ENCODE data around the gene UNCX. TPM values are rescaled to one million over a fixed set of nuclear protein-coding genes. Genes with fewer than 3 reads are reported as not detected.

UNCX gene
- total RNA-seq, 2 experiments from 2014 or later = not detected

DNA sequence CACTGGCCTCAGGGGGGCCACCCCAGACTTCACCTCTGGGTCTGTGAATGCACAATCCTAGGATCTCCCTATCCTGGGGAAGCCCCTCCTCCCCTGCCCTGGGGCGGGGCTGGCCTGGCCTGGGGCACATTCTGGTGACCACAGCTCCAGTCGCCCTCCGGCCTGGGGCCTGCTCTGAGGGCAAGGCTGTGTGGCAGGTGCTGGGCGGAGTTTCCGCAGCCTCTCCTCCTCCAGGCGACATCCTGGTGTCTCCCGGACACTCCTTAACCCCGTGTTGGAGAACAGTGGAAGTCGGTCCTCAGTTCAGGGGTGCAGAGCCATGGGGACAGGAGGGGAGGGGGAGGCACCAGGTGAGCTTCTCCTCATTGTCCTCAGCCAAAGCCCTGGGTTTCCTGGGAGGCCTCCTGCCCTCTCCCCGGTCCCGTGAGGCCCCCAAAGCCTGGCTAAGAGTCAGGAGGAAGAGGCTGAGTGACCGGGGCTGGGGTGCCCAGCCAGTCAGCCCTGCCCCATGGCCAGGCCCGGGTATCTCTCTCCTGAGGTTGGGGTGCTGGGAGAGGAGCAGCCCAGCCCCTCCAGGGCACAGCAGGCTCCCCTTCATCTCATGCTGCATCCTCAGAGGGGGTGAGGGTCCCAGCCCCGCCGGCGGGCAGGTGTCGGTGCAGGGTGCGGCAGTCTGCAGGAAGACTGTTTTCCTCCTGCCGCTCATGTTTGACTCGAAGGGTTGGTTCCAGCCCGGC is 22.6 kb downstream of the UNCX start:
- Histone ChIP-seq H4K20me1 (ENCODE audit: insufficient read depth, low read length) (no peaks in the 10 kb centered on the region), H3K9me3 (ENCODE audit: low read length) (no peaks in the 10 kb centered on the region), H3K9me2 (ENCODE audit: insufficient read depth, low read length) (no peaks in the 10 kb centered on the region), H3K79me2 (ENCODE audit: insufficient read depth, low read depth, low read length) (no peaks in the 10 kb centered on the region), H2AFZ (ENCODE audit: low read length) (no peak overlapping the region), H3K36me3 (ENCODE audit: insufficient read depth, low read length) (no peaks in the 10 kb centered on the region), H3K4me1 (ENCODE audit: insufficient read depth, low read length, poor library complexity, severe bottlenecking) (no peaks in the 10 kb centered on the region), H3K27ac (ENCODE audit: low read depth, low read length, poor library complexity, severe bottlenecking) (no peak overlapping the region), H3K4me2 (ENCODE audit: low read length) (no peak overlapping the region), H3K4me3 (ENCODE audit: low read depth, low read length, poor library complexity, severe bottlenecking) (no peak overlapping the region)
- TF ChIP-seq, protein P1, sequence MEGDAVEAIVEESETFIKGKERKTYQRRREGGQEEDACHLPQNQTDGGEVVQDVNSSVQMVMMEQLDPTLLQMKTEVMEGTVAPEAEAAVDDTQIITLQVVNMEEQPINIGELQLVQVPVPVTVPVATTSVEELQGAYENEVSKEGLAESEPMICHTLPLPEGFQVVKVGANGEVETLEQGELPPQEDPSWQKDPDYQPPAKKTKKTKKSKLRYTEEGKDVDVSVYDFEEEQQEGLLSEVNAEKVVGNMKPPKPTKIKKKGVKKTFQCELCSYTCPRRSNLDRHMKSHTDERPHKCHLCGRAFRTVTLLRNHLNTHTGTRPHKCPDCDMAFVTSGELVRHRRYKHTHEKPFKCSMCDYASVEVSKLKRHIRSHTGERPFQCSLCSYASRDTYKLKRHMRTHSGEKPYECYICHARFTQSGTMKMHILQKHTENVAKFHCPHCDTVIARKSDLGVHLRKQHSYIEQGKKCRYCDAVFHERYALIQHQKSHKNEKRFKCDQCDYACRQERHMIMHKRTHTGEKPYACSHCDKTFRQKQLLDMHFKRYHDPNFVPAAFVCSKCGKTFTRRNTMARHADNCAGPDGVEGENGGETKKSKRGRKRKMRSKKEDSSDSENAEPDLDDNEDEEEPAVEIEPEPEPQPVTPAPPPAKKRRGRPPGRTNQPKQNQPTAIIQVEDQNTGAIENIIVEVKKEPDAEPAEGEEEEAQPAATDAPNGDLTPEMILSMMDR (conservative IDR thresholded peaks at IDR 0.05; ENCODE audit: low read length) = no peak
- TF ChIP-seq EZH2phosphoT487 (IDR thresholded peaks at IDR 0.05; ENCODE audit: borderline replicate concordance, low read depth, low read length) = no peak
- no TSS peak for BruUV-seq (replicated peaks)
- CTCF ChIA-PET (ENCODE audit: unreplicated experiment) = no interaction called here
- POLR2A ChIA-PET = no interaction called here
- DNase-seq (ENCODE audit: low spot score) = no peak
- intact Hi-C loops (cut with micrococcal nuclease; ENCODE audit: unreplicated experiment) = no loop called here

DNA sequence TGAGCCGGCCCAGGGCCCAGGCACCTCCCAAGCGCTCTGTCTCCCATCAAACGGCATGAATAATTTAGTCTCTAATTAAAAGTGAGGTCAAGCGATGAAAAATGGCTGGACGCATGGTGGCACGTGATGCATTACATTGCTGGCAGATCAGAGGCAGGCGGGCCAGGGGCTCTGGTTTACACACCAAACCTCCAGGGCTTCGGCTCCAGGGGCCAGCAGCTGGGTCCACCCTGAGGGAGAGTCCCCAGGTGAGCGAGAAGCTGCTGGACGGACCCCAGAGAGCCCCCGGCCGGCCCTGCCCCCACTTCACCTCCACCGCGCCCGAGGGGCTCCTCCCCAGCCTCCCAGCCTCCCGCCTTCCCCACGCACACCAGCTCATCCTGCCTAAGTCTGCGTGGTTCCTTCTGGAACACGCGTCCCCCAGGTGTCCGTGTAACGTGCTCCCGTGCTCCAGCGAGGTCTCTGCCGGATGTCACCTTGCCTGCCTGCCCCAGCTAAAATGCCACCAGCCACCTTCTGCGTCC is 23.2 kb downstream of the UNCX start:
- ChIA-PET CTCF (ENCODE audit: unreplicated experiment) (no interaction called here), POLR2A (interaction anchor here (0.5 to 0.6 kb wide), 2 partner anchors 23 to 91 kb away, joined by 3 to 4 read pairs; partner anchors contain the start of gene UNCX)
- intact Hi-C loops (cut with micrococcal nuclease; ENCODE audit: unreplicated experiment) = no loop called here
- DNase-seq (ENCODE audit: low spot score) = no peak
- no TSS peak for BruUV-seq (replicated peaks)
- no peaks in the 10 kb centered on the region for H3K36me3 ChIP-seq (ENCODE audit: insufficient read depth, low read length)
- TF ChIP-seq, protein P1 (conservative IDR thresholded peaks at IDR 0.05; ENCODE audit: low read length) = no peak
- TF ChIP-seq EZH2phosphoT487 (IDR thresholded peaks at IDR 0.05; ENCODE audit: borderline replicate concordance, low read depth, low read length) = no peak
- no peak overlapping the region for H2AFZ ChIP-seq (ENCODE audit: low read length)
- H3K9me2 ChIP-seq (ENCODE audit: insufficient read depth, low read length) = no peaks in the 10 kb centered on the region
- no peak overlapping the region for H3K4me3 ChIP-seq (ENCODE audit: low read depth, low read length, poor library complexity, severe bottlenecking)
- H3K79me2 ChIP-seq (ENCODE audit: insufficient read depth, low read depth, low read length) = no peaks in the 10 kb centered on the region
- no peaks in the 10 kb centered on the region for H3K9me3 ChIP-seq (ENCODE audit: low read length)
- H3K4me2 ChIP-seq (ENCODE audit: low read length) = no peak overlapping the region
- H3K27ac ChIP-seq (ENCODE audit: low read depth, low read length, poor library complexity, severe bottlenecking) = no peak overlapping the region
- no peaks in the 10 kb centered on the region for H3K4me1 ChIP-seq (ENCODE audit: insufficient read depth, low read length, poor library complexity, severe bottlenecking)
- no peaks in the 10 kb centered on the region for H4K20me1 ChIP-seq (ENCODE audit: insufficient read depth, low read length)

DNA sequence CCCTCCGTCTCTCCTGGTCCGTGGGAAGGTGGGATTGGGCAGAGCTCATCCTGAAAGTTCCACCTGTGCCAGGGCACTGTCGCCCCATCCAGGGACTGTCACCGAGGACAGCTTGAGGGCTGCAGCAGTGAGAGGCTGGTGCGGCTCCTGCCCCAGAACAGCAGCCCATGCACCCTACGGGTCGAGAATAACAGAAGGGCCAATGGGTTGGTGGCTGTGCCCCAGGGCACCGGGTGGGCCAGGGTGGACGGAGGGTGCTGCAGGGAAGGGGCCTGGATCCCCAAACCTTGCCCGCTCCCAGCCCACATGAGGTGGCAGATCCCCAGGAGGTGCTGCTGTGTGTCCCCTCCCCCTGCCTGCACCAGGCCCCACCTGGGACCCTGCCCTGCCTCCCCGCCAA is 23.9 kb downstream of the UNCX start:
- H3K79me2 ChIP-seq (ENCODE audit: insufficient read depth, low read depth, low read length) = no peaks in the 10 kb centered on the region
- H3K4me1 ChIP-seq (ENCODE audit: insufficient read depth, low read length, poor library complexity, severe bottlenecking) = no peaks in the 10 kb centered on the region
- no peak overlapping the region for H3K27ac ChIP-seq (ENCODE audit: low read depth, low read length, poor library complexity, severe bottlenecking)
- BruUV-seq (replicated peaks) = no TSS peak
- TF ChIP-seq, protein P1 (conservative IDR thresholded peaks at IDR 0.05; ENCODE audit: low read length) = no peak
- no peak for TF ChIP-seq EZH2phosphoT487 (IDR thresholded peaks at IDR 0.05; ENCODE audit: borderline replicate concordance, low read depth, low read length)
- ChIA-PET POLR2A (interaction anchor here (0.5 to 0.6 kb wide), 2 partner anchors 24 to 90 kb away, joined by 3 to 4 read pairs; partner anchors contain the start of gene UNCX), CTCF (ENCODE audit: unreplicated experiment) (no interaction called here)
- no peaks in the 10 kb centered on the region for H3K9me3 ChIP-seq (ENCODE audit: low read length)
- H3K4me3 ChIP-seq (ENCODE audit: low read depth, low read length, poor library complexity, severe bottlenecking) = no peak overlapping the region
- no peak overlapping the region for H3K4me2 ChIP-seq (ENCODE audit: low read length)
- no peaks in the 10 kb centered on the region for H3K36me3 ChIP-seq (ENCODE audit: insufficient read depth, low read length)
- intact Hi-C loops (cut with micrococcal nuclease; ENCODE audit: unreplicated experiment) = no loop called here
- H2AFZ ChIP-seq (ENCODE audit: low read length) = no peak overlapping the region
- H3K9me2 ChIP-seq (ENCODE audit: insufficient read depth, low read length) = no peaks in the 10 kb centered on the region
- no peaks in the 10 kb centered on the region for H4K20me1 ChIP-seq (ENCODE audit: insufficient read depth, low read length)
- DNase-seq (ENCODE audit: low spot score) = no peak

All from OCI-LY7 (cell line).